Measurements from ENCODE around the gene CLNK.

- TF ChIP-seq ZNF274 (IDR thresholded peaks at IDR 0.05; ENCODE audit: low read depth, low read length) (no peak), YY1 (IDR thresholded peaks at IDR 0.05; ENCODE audit: insufficient read depth, insufficient read length) (no peak), SUZ12 (IDR thresholded peaks at IDR 0.05; ENCODE audit: extremely low read depth, insufficient read depth, insufficient read length) (no peak)
Observed at GRCh38 chr4:10667701-10668326, 16.8 kb downstream of the CLNK start.
